ENCODE data around the gene ZNF212.

DNA sequence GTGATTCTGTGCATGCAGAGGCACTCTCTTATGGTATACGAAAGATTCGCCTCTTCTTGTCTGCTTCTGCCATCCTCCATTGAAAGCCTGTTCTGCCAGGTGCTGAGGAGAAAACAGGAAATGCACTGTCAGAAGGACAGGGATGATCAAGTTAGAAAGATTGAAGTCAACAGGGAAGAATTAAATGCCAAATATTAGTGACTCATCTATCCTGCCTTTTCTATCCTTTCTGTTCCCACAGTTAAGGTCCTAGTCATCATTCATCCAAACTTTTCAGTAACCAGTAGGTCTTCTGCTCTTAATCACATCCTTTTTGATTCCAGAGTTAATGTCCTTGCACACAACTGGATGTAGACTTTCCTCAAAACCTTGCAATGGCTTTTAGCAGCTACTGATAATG, 17.7 kb downstream of the ZNF212 start:
- TF ChIP-seq POLR2A (IDR thresholded peaks at IDR 0.05), result no peak
- TF ChIP-seq, protein P1, sequence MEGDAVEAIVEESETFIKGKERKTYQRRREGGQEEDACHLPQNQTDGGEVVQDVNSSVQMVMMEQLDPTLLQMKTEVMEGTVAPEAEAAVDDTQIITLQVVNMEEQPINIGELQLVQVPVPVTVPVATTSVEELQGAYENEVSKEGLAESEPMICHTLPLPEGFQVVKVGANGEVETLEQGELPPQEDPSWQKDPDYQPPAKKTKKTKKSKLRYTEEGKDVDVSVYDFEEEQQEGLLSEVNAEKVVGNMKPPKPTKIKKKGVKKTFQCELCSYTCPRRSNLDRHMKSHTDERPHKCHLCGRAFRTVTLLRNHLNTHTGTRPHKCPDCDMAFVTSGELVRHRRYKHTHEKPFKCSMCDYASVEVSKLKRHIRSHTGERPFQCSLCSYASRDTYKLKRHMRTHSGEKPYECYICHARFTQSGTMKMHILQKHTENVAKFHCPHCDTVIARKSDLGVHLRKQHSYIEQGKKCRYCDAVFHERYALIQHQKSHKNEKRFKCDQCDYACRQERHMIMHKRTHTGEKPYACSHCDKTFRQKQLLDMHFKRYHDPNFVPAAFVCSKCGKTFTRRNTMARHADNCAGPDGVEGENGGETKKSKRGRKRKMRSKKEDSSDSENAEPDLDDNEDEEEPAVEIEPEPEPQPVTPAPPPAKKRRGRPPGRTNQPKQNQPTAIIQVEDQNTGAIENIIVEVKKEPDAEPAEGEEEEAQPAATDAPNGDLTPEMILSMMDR (IDR thresholded peaks at IDR 0.05), result no peak

Measured in breast epithelium (tissue), 3 donors.